ENCODE results near the gene ZNF473.
A peak's percentile ranks its signal among the peaks of the same experiment; 100 is the strongest.

The ZNF473 gene

GRCh38 chr19:50025794-50026549 is at the start of gene ZNF473:
ZNF473 (plus strand) TSS chr19:50026005; CDS start chr19:50031083, 5,078 bp downstream.
- DNase-seq = peak; percentile 98 to 99

- DNase-seq = no peak
Measured at GRCh38 chr19:49976496-49976895, 49.3 kb upstream of the ZNF473 start.

GRCh38 chr19:49977076-49977475 is 48.7 kb upstream of the ZNF473 start:
- no peak for DNase-seq

- no peak for DNase-seq
Measured at GRCh38 chr19:49977881-49978280, 47.9 kb upstream of the ZNF473 start.

GRCh38 chr19:49978324-49978723 is 47.5 kb upstream of the ZNF473 start:
- DNase-seq = no peak

- no peak for DNase-seq
Measured at GRCh38 chr19:49981603-49982593, 43.9 kb upstream of the ZNF473 start.

- peak; percentile 38 to 51 for DNase-seq
Measured at GRCh38 chr19:49983645-49984229, 42.1 kb upstream of the ZNF473 start.

- no peak for DNase-seq
Measured at GRCh38 chr19:49984491-49984890, 41.3 kb upstream of the ZNF473 start.

- peak in 1 of 2 experiments; percentile 34 for DNase-seq
Measured at GRCh38 chr19:49985871-49986270, 39.9 kb upstream of the ZNF473 start.

GRCh38 chr19:49986354-49986753 is 39.5 kb upstream of the ZNF473 start:
- no peak for DNase-seq

- peak in 1 of 2 experiments; percentile 24 for DNase-seq
Measured at GRCh38 chr19:49987159-49987698, 38.6 kb upstream of the ZNF473 start.

GRCh38 chr19:49988007-49988406 is 37.8 kb upstream of the ZNF473 start:
- DNase-seq = no peak

- DNase-seq = peak in 1 of 2 experiments; percentile 16
Measured at GRCh38 chr19:49988433-49988832, 37.4 kb upstream of the ZNF473 start.

GRCh38 chr19:49997709-49998108 is 28.1 kb upstream of the ZNF473 start:
- DNase-seq = peak in 1 of 2 experiments; percentile 20

- DNase-seq = peak; percentile 45 to 70
Measured at GRCh38 chr19:49999371-50000010, 26.3 kb upstream of the ZNF473 start.

- DNase-seq = no peak
Measured at GRCh38 chr19:50000038-50000840, 25.6 kb upstream of the ZNF473 start.

GRCh38 chr19:50000841-50001557 is 24.8 kb upstream of the ZNF473 start:
- no peak for DNase-seq

GRCh38 chr19:50001775-50002174 is 24.0 kb upstream of the ZNF473 start:
- no peak for DNase-seq

GRCh38 chr19:50002386-50002960 is 23.3 kb upstream of the ZNF473 start:
- peak in 1 of 2 experiments; percentile 26 for DNase-seq

- no peak for DNase-seq
Measured at GRCh38 chr19:50003254-50003788, 22.5 kb upstream of the ZNF473 start.

Measured in NCI-H446 (cell line).